Astrocyte (in vitro differentiated cells and primary cell): ENCODE data around the gene CHST15.

Experiments
- CTCF ChIP-seq: IDR thresholded peaks from 2 replicates; pipeline ENCODE4 v1.5.1; 2011; ENCODE audit warnings: low read depth, mild to moderate bottlenecking, inconsistent platforms, low read length, moderate library complexity; ENCODE audit not compliant: insufficient read depth
- EZH2 ChIP-seq: IDR thresholded peaks from 2 replicates; pipeline ENCODE4 v1.6.1; 2012; ENCODE audit warnings: mild to moderate bottlenecking, low read length, inconsistent platforms; ENCODE audit not compliant: insufficient read depth

GRCh38 chr10:124003070-124003419, 90.4 kb downstream of the CHST15 start:
- no peak for TF ChIP-seq CTCF
- TF ChIP-seq EZH2, result no peak
